DMS79 (cell line): ENCODE results near the gene PPP1R3F.
"Not testable (repeated sequence)": the region's sequence is repeated elsewhere in the genome, so short reads cannot be mapped to it uniquely, and the experiment has no call there.

Source experiments
- DNase-seq: peaks from one replicate; lab custom pipeline; 2025; lab: John Stamatoyannopoulos, UW

PPP1R3F gene

DNA sequence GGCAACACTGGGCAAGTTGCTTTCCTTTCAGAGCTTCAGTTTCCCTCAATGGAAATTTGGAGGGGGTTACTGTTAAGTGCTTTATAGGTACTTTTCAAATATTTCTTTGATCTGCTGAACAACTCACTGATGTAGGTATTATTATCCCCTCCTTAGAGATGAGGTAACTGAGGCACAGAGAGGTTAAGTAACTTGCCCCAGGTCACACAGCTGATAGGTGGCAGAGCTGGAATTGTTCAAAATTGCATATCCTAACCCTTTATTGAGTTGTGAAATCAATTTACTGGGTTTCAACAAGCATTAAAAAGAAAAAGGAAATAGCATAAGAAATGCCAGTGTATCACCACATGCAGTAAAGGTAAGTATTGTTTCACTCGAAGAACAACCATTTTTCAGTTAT lies 6.6 kb downstream of the PPP1R3F start:
- no peak for DNase-seq

DNA sequence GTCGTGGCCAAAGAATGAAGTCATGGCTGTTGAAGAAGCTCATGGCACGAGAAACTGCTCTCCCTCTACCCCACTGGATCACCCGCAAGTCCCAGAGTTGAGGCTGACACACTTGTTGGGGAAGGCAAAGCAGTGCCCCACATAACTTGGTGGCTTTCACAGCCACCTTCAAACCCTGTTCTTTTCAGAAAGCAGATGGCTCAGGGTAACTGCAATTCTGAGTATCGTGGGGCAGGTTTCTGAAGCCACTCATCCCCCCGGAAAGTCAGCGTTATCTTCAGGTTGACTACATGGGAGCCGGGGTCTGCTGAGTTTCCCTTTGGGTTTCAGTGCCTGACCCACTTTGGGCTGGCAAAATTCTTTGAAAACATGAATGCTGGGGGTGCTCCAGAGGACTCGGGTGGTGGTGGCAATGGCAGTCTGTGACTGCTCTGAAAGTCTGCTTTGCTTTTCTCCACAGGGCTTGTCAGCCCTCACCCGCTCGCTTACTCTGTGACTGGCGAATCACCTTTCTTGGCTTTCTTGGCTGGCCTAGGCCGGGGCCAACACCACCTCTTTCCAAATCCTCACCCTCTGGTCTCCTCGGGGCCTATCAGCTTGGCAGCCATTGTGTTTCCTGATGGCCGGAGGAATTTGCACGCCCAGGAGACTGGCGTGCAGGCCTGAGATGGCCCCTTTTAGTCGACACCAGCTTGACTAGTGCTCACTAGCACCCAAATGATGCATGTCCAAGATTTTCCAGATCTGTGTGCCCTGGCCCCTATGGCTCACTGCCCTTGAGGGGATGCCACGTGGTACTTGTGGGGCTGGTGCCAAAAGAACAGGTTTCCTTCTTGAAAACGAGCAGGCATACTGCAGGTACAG lies 7.3 kb downstream of the PPP1R3F start:
- peak; percentile 49 for DNase-seq

DNA sequence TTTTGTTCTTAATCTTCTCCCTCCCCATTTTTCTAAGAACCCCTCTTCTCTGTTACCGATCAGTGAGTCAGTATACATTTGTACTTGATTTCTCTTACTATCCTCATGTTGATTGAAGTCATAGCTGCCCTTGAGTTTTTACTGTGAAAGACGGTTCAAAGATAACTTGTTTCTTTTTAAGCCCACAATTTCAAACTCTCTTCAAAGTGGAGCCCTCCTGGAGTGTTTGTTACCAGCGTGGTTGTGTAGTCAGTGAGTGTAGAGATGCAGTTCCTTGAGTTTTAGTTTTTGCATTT lies 7.9 kb downstream of the PPP1R3F start:
- no peak for DNase-seq

DNA sequence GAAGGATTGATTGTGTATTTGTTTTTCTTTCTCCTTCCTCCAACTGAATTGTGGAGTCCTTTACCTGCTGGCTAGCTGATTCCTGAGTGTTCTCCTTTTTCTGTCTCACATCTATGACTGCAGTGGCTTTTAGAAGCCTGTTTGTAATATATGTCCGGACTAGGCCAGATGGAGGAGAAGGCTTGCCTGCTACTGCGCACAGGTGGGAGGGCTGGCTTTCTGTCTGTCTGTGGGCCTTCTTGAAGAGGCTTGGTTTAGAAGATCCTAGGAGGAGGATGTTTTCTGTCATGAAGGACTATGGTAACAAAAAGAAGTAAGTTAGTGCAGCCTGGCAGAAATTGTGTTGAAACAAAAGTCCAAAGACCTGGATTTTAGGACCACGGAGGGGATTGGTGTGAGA lies 8.5 kb downstream of the PPP1R3F start:
- no peak for DNase-seq

DNA sequence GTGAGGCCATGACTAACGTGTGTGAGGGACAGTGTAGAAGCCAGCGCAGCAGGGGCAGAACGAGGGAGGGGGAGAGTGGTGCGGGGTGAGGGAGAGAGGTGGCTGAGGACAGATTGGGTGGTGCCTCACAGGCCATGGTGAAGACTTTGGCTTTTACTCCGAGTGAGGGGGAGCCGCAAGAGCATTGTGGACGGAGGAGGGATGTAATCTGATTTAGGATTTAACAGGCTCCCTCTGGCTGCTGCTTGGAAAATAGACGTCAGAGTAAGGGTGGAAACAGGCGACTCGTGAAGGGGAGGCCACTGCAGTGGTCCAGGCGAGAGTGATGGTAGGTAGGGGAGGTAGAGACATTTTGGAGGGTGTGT lies 13.0 kb downstream of the PPP1R3F start:
- DNase-seq = no peak

DNA sequence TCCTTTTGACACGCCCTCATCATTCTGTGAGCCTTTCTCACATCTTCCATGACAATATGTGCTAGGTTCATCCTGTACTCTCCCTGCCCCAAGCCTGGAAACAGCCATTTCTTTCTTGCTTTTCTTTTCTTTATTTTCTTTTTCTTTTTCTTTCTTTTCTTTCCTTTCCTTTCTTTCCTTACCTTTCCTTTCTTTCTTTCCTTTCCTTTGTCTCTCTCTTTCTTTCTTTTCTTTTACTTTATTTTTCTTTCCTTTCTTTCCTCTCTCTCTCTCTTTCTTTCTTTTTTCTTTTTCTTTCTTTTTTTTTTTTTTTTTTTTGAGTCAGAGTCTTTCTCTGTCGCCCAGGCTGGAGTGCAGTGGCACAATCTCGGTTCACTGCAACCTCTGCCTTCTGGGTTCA lies 14.6 kb downstream of the PPP1R3F start:
- no peak for DNase-seq

DNA sequence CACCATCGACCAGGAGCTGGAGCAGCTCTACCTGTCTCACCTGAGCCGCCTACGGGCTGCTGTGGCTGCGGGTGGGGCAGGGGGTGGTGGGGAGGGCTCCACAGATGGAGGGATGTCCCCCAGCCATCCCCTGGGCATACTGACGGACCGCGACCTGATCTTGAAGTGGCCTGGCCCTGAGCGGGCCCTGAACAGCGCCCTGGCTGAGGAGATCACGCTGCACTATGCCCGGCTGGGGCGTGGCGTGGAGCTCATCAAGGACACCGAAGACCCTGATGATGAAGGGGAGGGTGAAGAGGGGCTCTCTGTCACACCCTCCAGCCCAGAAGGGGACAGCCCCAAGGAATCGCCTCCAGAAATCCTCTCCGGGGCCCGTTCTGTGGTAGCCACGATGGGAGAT lies 16.5 kb downstream of the PPP1R3F start:
- no peak for DNase-seq

DNA sequence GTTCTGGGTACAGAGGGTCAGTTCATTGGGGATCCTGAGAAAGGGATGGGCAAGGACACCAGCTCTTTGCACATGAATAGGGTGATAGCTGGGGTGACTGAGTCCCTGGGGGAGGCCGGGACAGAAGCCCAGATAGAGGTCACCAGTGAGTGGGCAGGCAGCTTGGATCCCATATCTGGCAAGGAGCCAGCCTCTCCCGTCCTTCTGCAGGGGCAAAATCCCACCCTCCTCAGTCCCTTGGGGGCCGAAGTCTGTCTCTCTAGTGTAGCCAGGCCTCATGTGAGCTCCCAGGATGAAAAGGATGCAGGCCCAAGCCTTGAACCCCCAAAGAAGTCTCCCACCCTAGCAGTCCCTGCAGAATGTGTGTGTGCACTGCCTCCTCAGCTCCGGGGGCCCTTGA lies 17.0 kb downstream of the PPP1R3F start:
- no peak for DNase-seq

DNA sequence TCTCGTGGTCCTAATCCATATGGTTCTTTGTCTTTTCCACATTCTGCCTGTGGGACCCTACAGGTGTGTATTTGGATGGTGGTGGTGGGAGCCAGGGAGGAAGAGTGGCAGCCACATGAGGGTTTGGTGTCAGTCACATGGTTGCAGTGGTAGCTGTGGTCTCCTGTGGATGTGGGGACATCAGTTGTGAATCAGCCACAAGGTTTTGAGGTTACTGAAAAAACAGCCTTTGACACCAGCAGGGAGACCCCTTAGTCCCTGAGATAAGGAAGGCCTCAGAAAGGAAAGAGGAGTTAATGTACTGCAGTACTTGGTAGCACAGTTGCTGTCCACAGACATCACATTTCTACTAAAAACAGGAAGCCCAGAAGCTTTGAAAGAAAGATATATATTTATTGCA lies 18.1 kb downstream of the PPP1R3F start:
- DNase-seq = no peak

DNA sequence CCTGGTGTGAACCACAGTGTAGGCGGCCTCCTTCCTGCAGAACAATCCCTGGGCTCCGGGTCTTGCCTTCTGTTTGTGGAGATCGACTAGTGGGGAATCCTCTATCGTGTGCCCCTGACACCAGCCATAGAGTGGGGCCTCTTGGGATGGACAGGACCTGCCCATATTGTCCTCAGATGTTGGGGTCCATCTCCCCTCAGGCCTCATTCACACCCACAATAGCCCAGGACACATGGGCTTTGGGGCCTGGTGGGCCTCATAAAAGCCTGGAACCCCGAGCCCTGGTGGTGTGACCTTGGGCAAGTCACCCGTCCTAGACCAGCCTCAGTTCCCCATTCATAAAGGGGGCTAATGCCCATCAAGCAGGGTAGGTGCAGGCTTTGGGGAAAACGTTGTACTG lies 20.6 kb downstream of the PPP1R3F start:
- no peak for DNase-seq

DNA sequence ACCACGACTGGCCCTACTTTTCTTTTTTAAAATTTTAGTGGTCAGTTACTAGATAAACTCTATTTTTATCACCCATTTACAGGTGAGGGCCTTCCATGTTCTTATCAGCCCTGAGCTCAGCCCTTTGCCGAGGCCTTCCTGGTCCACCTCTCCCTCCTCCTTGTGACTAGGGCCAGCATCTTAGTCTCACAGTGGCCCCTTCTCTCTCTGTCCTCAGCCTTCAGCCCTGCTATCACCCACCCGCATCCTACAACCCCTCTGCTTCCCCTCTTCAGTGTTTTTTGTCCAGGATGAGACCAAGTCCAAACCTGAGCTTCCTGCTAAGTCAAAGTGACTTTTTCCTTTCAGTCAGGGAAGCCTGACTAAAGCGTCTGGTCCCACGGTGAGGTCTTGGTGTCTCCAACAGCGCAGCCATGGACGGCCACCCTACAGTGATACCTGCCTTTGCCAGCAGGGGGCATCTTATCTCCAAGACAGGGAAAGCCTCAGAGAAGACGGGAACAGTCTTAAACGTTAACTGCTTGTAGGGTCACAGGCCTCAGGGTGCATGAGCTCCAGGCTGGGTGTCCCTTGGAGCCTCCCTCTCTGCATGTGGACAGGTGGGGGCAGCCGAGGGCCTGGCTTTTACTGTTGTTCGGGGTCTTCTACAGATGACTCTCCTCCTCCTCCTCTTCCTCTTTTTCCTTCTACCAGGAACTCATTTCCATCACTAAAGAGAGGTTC lies 22.2 kb downstream of the PPP1R3F start:
- DNase-seq = no peak

DNA sequence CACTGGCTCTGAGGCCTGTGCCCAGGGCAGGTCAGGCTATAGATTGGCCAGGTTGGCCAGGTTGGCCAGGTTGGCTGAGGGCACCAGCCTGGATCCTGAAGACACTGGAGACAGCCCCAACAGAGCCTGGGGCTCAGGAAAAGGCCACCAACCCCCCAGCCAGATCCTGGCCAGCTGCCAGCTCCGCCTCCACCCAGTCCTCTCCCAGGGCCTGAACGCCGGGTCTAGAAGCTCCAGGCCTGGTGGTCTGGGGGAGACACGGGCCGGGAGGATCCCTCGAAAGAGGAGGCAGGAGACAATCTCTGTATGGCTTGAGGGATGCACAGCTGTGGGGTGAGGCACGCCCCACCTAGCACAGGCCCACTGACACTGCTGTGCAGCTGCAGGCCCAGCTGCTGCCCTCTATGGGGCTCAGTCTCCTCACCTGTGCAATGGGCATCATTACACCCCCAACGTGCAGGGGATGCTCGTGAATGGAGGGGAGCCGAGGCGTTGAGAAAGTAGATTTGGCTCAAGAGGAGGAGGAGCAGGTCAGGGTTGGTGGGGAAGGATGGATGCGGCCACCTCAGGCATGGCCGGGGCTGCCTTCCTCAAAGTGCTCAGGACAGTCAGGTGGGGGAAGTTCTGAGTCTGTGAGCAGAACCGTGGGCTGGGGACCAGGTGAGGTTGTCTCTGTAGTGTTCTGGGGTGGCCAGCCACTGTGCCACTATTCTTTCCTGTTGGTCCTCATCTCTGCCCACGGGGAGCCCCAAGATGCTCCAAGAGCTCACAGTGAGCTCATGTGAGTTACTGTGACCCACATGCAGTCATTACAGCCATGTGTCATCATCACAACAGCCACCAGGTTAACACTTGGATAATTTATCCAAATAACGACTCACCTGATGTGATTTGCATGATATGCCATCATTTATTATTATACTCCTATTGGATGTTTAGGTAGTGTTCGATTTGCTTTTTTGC lies 23.1 kb downstream of the PPP1R3F start:
- DNase-seq = no peak

DNA sequence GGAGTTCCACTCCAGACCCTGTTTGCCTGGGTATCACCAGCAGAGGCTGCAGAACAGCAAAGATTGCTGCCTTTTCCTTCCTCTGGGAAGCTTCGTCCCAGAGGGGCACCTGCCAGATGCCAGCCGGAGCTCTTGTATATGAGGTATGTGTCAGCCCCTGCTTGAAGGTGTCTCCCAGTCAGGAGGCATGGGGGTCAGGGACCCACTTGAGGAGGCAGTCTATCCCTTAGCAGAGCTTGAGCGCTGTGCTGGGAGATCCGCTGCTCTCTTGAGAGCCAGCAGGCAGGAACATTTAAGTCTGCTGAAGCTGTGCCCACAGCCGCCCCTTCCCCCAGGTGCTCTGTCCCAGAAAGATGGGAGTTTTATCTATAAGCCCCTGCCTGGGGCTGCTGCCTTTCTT lies 29.7 kb downstream of the PPP1R3F start:
- DNase-seq = not testable (repeated sequence)

DNA sequence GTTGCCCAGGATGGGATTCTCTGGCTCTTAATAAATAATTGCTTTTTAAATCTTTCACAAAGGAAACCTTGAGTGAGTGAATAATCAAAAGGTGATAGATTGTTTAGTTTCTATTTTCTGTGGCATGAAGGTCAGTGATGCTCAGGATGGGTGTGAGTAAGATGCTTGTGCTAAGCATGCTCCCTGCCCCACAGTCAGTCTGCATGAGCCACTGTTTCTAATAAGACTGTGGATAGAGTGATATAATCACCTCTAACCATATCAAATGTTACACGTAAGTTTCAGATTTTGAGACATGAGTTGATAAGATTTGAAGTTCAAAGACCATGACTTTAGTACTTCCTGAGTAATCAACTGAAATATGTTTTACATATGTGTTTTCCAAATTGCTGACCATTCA lies 31.1 kb downstream of the PPP1R3F start:
- no peak for DNase-seq

DNA sequence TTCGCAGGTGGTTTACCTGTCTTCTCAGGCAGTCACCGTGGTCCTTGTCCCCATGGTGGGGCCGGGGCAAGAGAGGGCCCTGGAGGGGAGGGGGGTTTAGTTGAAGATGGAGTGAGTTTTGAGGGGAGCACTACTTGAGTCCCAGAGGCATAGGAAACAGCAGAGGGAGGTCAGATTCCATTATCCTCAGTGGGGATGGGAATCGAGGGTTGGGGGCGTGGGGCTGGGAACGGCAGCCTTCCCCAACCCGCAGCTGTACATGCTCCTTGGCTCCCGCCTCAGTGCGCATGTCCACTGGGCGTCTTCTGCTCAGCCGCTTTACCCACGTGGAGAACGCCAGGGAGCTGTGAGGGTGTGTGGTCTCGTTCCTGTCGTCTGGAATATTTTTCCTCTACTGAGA lies 33.8 kb downstream of the PPP1R3F start, which contains the start of gene GAGE10:
TSS of gene GAGE10 (plus strand) at position 301 of the 400 bp plus-strand sequence. CDS start 1,214 bp downstream, outside the sequence.
- no peak for DNase-seq

DNA sequence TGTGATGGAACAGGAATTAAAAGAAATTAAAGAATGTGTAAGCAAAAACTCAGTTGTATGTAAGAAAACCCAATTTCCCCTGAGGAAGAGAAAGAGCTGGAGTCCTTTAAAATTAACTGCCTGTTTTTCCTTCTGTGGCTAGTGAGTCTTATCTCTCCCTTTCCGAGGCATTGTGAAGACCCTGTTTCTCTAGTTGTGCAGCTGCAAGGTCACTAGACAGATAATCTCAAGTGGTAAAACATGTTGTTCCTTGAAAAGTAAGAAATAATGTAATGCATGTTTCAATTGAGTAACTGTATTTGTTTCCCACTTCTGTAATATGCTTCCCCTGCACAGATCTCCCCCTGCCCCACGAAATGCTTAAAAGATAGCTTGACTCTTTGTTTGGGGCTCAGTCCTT lies 38.2 kb downstream of the PPP1R3F start:
- not testable (repeated sequence) for DNase-seq

DNA sequence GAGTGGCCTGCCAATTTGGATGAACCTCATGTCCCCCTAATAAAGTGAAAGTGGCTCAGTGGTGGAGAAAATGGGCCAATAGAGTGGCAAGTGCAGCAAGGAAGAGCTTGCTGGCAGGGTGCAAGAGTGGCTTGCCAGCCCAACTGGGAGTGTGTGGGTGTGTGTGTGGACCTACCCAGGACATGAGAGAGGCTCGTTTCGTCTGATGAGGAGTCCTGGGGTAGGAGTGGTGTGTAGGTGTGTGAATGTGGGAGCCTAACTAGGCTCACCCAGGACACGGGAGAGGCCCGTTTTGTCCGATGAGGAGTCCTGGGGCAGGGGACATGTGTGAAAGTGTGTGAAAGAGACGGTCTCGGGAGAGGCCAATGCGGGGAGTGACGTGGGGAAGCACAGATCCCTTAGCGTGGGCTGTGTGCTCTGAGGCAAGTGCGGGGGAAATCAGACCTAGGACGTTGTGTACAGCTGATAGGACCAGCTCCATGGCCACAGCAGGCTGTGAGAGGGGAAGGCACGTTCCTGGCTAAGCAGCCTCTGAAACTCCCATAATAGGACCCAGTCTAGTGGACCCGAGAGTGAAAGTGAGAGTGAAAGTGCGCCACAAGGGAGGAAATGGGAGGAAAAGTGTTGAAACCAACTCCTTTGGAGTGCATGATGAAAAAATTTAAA lies 39.1 kb downstream of the PPP1R3F start:
- no peak for DNase-seq

DNA sequence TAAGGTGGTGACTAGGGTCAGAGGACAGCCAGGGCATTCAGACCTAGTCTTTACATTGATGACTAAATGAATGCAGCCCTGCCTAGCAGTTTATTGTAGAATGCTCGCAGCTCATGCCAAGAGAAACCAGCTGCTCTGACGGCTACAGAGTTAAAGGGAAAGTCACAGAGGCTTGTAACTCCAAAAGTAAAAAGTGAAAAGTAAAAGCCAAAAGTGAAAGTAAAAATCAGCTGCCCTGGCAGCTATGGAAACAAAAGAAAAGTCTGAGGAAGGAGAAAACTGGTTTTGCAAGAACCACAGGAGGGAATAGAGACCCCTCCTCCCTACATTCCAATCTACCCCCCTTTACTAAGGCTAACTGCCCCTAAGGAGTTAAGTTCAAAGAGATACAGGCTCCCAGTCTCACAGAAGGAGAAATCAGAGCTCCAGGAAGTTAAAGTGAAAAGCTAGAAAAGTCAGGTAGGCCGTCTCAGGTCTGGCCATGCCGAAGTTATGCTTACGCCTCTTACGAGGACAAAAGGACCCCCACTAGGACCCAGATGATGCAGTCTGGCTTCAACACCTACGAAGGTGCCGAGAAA lies 39.9 kb downstream of the PPP1R3F start:
- DNase-seq = no peak

DNA sequence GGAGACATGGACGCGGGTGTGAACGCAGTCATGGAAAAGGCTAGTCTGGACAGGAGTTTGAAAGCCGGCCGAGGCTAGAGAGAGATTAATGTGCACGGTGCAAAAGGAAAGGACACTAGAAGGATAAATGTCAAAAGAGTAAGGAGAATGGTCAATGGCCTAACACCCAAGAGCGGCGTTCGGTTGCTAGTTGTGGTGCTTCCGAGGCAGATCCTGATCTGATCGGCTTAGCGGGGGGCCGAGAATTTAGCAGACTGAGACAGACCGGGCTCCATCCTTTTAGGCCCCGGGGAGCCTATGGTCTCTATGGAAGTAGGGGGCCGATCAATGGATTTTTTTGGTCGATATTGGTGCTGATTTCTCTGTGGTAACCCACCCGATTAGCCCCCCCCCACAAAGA lies 40.8 kb downstream of the PPP1R3F start:
- no peak for DNase-seq

DNA sequence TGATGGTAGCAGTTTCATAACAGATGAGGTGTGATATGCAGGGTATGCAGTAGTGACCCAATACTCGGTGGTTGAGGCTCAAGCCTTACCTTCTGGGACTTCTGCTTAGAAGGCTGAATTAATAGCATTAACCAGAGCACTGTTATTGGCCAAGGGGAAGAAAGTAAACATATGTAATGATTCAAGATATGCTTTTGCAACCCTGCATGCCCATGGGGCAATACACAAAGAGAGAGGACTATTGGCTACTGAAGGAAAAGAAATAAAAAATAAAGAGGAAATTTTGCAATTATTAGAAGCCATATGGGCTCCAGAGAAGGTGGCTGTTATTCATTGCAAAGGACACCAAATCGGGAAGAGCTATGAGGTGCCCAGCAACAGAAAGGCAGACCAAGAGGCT lies 42.6 kb downstream of the PPP1R3F start:
- DNase-seq = no peak

DNA sequence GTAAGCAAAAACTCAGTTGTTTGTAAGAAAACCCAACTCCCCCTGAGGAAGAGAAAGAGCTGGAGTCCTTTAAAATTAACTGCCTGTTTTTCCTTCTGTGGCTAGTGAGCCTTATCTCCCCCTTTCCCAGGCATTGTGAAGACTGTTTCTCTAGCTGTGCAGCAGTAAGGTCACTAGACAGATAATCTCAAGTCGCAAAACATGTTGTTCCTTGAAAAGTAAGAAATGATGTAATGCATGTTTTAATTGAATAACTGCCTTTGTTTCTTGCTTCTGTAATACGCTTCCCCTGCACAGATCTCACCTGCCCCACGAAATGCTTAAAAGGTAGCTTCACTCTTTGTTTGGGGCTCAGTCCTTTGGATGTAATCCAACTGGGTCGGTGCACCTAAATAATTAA lies 46.5 kb downstream of the PPP1R3F start:
- DNase-seq = no peak

DNA sequence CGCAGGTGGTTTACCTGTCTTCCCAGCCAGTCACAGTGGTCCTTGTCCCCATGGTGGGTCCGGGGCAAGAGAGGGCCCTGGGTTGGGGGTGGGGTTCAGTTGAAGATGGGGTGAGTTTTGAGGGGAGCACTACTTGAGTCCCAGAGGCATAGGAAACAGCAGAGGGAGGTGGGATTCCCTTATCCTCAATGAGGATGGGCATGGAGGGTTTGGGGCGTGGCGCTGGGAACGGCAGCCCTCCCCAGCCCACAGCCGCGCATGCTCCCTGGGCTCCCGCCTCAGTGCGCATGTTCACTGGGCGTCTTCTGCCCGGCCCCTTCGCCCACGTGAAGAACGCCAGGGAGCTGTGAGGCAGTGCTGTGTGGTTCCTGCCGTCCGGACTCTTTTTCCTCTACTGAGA lies 52.1 kb downstream of the PPP1R3F start, which contains the start of gene GAGE12J:
TSS of gene GAGE12J (plus strand) at position 301 of the 400 bp plus-strand sequence. CDS start 1,157 bp downstream, outside the sequence.
- DNase-seq = not testable (repeated sequence)
